Umbilical cord (tissue), 2 donors: ENCODE results near the gene RCAN2. TPM values are rescaled to one million over a fixed set of nuclear protein-coding genes. Genes with fewer than 3 reads are reported as not detected.

Experiments used
- DNase-seq: peaks from one replicate; pipeline ENCODE4 v3.0.0-alpha.2; 2015; ENCODE audit warnings: low spot score
- total RNA-seq: library from RNA; depleted of rRNA; stranded (reverse); fragments of >200 nt; gene quantifications from one replicate; pipeline ENCODE4 v1.2.3, GENCODE V29; 2014; ENCODE audit warnings: low replicate concordance; ENCODE audit not compliant: insufficient read depth

Gene RCAN2
- total RNA-seq, 1 donor from 2014 or later: 5.1 TPM

GRCh38 chr6:46491628-46492547, 639 bp upstream of the RCAN2 start:
- peak; percentile 10 for DNase-seq

DNA sequence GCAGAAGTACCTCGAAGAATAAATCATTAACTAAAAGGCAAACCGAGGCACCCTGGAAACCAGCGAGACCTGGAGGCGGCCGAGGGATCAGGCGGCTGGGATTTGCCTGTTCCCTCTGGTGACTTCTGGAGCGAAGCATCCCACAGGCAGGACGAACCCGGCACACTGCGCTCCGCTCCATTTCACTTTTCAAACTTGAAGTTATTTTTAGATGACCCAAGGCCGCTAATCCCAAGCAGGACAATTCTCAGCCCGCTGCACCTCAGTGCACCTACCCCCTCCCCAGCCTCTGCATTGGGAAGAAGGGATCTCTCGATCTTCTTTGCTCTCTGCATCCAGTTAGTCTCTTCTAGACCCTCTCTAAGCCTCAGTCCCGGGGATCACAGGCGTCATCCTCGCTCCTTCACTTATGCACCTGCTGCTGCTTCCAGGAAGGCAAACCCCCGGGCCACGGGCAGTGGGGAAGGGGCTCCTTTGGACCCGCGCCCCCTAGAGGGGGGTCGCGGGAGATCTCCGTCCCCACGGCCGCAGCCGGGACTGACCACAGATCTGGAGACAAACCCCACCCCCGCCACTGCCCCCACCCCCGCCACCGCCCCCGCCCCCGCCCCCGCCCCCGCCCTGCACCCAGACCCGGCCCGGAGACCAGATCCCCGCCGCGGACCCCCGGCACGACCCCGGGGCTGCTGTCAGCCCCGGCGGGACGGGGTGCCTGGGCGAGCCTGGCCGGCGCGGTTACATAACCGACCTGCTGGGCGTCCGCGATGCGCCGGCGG, 636 bp downstream of the RCAN2 start:
- DNase-seq: no peak

DNA sequence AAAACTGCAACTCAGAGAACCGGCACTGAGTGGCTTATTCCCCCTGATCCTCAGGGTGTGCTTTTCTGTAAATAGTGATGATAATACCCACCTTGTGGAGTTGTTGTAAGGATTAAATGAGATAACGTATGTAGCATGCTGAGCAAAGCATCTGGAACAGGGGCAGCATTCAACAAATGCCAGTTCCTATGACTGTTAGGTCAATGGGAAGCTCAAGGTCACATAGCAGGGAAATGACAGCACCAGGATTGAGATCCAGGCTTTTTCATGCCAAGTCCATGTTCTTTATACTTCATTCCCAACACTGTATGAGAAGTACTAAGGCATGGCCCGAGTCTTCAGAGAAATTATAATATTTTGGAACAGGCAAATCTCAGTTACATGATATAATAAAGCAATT, 5.1 kb downstream of the RCAN2 start:
- no peak for DNase-seq

- no peak for DNase-seq
Measured at GRCh38 chr6:46484081-46484820, 7.0 kb downstream of the RCAN2 start.

GRCh38 chr6:46476301-46476700, 14.9 kb downstream of the RCAN2 start:
- no peak for DNase-seq

GRCh38 chr6:46473881-46474280, 17.4 kb downstream of the RCAN2 start:
- DNase-seq: no peak

GRCh38 chr6:46472243-46472642, 19.0 kb downstream of the RCAN2 start:
- no peak for DNase-seq

GRCh38 chr6:46469021-46469420, 22.2 kb downstream of the RCAN2 start:
- no peak for DNase-seq

DNA sequence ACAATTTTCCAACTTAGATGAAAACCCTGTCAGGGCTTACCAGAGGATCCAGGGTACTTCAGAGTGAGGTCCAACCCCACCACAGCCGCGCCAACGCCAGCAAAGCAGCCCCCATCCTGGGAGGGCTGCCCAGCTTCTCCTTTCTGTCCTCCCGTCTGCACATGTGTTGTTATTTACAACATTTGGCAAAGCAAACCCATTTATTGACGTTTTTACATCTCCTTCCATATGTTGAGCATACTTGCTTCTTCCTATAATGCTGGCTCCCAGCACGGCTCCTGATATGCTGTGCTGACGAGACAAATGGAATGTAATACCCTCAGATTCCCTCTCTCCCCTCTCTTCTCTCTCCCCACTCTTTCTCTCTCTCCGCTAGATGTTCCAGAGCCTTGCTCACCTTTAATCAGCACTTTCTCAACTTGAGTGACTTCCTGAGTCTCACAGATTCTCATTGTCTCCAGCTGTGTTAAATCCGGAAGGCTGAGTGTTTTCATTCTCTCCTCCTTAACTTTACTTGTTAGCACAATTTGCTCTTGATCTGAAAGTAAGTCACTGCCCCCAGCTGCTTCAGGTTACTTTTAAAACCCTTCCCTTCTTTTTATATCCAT, 22.7 kb downstream of the RCAN2 start:
- peak; percentile 5 for DNase-seq

DNA sequence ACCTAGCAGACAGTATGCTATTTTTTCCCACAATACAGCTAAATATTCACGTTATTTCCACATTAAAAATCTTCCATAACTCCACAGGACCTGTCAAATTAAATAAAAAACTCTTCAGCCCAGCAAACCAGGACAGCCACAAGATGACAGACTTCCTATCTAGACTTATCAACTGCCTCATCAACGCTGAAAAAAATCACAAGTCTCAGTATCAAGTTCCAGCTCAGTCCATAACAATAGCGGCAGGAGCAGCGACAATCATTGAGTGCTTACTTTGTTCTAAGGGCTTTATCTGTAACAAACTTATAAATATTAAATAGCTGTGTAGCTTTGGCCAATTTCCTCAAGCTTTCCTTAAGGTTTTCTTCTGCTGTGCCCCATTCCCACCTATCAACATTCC, 24.7 kb downstream of the RCAN2 start:
- no peak for DNase-seq

- no peak for DNase-seq
Measured at GRCh38 chr6:46465294-46466165, 25.7 kb downstream of the RCAN2 start.

- no peak for DNase-seq
Measured at GRCh38 chr6:46456297-46456696, 35.0 kb downstream of the RCAN2 start.

GRCh38 chr6:46454691-46455090, 36.6 kb downstream of the RCAN2 start:
- DNase-seq: no peak

DNA sequence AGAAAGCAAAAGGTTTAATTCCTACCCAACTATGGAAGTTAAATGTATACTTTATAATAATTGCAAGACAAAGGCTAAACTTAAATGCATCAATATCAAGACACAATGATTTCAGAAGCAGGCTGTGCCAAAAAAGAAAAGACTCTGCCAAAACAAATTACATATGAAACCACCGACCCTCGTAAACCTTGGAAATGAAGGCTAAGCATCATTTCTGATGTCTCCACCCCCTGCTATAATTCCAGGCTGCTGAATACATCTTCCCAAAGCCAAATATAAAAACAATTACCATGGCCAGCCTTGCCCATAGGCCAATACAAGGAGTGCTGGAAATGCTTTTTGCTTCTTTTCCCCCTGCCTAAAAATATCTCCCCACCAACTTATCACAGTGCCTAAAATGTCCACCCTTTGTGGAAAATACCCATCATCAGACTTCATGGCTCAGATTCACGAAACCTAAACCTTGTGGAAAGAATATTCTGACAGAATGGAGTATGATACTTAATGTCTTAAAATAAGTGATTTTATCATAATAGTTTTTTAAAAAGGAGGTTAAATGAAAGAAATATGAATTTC, 37.4 kb downstream of the RCAN2 start:
- no peak for DNase-seq

- DNase-seq: no peak
Measured at GRCh38 chr6:46453216-46453615, 38.0 kb downstream of the RCAN2 start.

DNA sequence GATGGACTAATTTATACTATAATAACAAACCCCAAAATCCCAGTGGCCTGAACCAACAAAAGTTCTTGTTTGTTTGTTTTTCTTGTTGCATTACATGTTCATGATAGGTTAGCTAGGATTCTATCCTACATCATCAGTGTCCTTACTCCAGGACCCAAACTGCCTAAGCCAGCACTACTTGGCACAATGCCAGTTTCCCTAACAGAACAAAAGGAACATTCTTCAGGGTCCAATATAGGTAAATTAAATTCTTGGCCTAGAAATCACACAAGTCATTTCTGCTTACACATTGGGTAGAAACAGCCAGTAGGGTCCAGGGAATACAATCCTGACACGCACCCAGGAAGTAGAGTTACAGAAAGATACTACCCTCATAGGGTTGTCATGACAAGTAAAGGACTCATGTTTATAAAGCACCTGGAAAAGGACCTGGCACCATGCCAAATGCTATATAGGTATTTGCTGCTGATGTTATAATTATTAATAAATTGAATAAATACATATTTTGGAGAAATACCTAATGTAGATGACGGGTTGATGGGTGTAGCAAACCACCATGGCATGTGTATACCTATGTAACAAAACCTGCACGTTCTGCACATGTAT, 38.8 kb downstream of the RCAN2 start:
- DNase-seq: no peak

DNA sequence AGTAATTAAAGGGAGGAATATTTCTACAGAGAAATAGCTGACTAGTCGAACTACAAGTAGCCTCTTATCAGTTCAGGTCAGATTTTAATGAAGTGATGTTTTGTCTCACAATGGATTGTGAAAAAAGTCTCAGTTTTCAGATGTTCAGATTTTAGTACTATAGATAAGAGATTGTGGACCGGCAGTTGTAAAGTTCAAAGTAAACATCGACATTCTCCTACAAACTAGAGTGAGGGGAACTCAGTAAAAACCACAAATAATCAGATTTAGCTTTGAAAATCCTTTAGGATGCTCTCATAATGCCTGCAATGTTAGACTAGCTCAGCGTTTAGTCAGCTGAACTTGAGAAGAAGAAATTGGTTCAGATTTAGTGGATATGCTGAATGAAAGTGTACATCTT, 39.9 kb downstream of the RCAN2 start:
- no peak for DNase-seq

GRCh38 chr6:46444772-46445454, 46.3 kb downstream of the RCAN2 start:
- DNase-seq: no peak

GRCh38 chr6:46443623-46444022, 47.6 kb downstream of the RCAN2 start:
- DNase-seq: no peak
